HCT116 (cell line): ENCODE measurements around the gene NOTUM. TPM values are rescaled to one million over a fixed set of nuclear protein-coding genes. Genes with fewer than 3 reads are reported as not detected.
A peak's percentile ranks its signal among the peaks of the same experiment; 100 is the strongest.

Experiments
- ATAC-seq: fragments of 200-7000 bp; cut with Tn5 transposase; 2 replicates; pipeline ENCODE4 v1.9.1; 2020; ENCODE audit warnings: mild to moderate bottlenecking, moderate library complexity
- BruUV-seq: library from RNA; stranded (reverse); fragments of 400-500 nt; replicated peaks from 2 replicates; lab custom pipeline; 2021; lab: Mats Ljungman, UMichigan
- CTCF ChIA-PET: fragments of 300-600 bp; sonication (Branson Sonifier 250); formaldehyde crosslinking; loops from one replicate; lab custom pipeline; 2021; ENCODE audit warnings: antibody characterized with exemption; lab: Charles Lee
- POLR2A ChIA-PET: fragments of 300-600, 350-600 bp; sonication (Branson Sonifier 250); formaldehyde crosslinking; loops from one replicate; lab custom pipeline; 2021; ENCODE audit warnings: antibody characterized with exemption; lab: Charles Lee
- RAD21 ChIA-PET, 2 experiments: fragments of 300-600 bp; sonication (Branson Sonifier 250); formaldehyde crosslinking; loops; one replicate each; lab custom pipeline; 2023; ENCODE audit warnings: low total read pairs in 2 of 2; ENCODE audit not compliant: uncharacterized antibody in 2 of 2, unreplicated experiment in 2 of 2, low non-redundant PET in 1 of 2; lab: Charles Lee
- DNase-seq: peaks from one replicate; pipeline ENCODE4 v3.0.0-alpha.2; 2010; ENCODE audit warnings: low read depth, low spot score
- H2AFZ ChIP-seq: fragments of 200-600 bp; shearing (Covaris generic), sonication (generic); 2 replicates; pipeline ENCODE4 v1.6.1; 2017; ENCODE audit warnings: low read depth, mixed run types, mixed read lengths, antibody characterized with exemption, low read length; ENCODE audit not compliant: poor library complexity, severe bottlenecking
- H3K27ac ChIP-seq: 2 replicates; pipeline ENCODE4 v1.5.1; 2012; ENCODE audit warnings: low read depth, low read length
- H3K27me3 ChIP-seq: fragments of 200-600 bp; sonication (generic); 2 replicates; pipeline ENCODE4 v1.6.1; 2016; ENCODE audit warnings: mixed run types, low read length, mixed read lengths; ENCODE audit not compliant: insufficient read depth
- H3K36me3 ChIP-seq, 2 experiments: fragments of 200-500 bp in 1 of 2; fragments of 200-600 bp in 1 of 2; sonication (Bioruptor generic) in 1 of 2; sonication (generic) in 1 of 2; 2 replicates each; pipeline versions ENCODE4 v1.5.1 to v1.6.1; 2014 to 2016; ENCODE audit warnings: low read length in 2 of 2, inconsistent platforms in 1 of 2, mixed read lengths in 1 of 2, mixed run types in 1 of 2; ENCODE audit not compliant: insufficient read depth in 2 of 2, control insufficient read depth in 1 of 2
- H3K4me1 ChIP-seq, 2 experiments: fragments of 200-600 bp in 1 of 2; sonication (generic) in 1 of 2; 2 replicates each; pipeline versions ENCODE4 v1.5.1 to v1.6.1; 2012 to 2017; ENCODE audit warnings: low read length in 2 of 2, inconsistent platforms in 1 of 2, mild to moderate bottlenecking in 1 of 2, mixed read lengths in 1 of 2, mixed run types in 1 of 2, moderate library complexity in 1 of 2; ENCODE audit not compliant: insufficient read depth in 2 of 2, control insufficient read depth in 1 of 2
- H3K4me2 ChIP-seq: fragments of 200-600 bp; sonication (generic); 2 replicates; pipeline ENCODE4 v1.6.1; 2017; ENCODE audit warnings: mixed run types, low read length, mixed read lengths
- H3K4me3 ChIP-seq, 2 experiments: fragments of 200-600 bp in 1 of 2; sonication (generic) in 1 of 2; replicated peaks in 1 of 2; 2 replicates each; pipeline ENCODE4 v1.5.1; 2011 to 2016; ENCODE audit warnings: low read length in 2 of 2, control low read depth in 1 of 2, low read depth in 1 of 2, mild to moderate bottlenecking in 1 of 2, mixed read lengths in 1 of 2, mixed run types in 1 of 2
- H3K79me2 ChIP-seq: fragments of 200-600 bp; sonication (generic); 2 replicates; pipeline ENCODE4 v1.6.1; 2017; ENCODE audit warnings: mild to moderate bottlenecking, mixed run types, low read length, moderate library complexity, mixed read lengths; ENCODE audit not compliant: insufficient read depth
- H3K9ac ChIP-seq: fragments of 200-600 bp; sonication (generic); 2 replicates; pipeline ENCODE4 v1.6.1; 2016; ENCODE audit warnings: low read length, mixed read lengths
- H3K9me2 ChIP-seq: fragments of 200-600 bp; sonication (generic), shearing (Covaris generic); 2 replicates; pipeline ENCODE4 v1.6.1; 2017; ENCODE audit warnings: mixed run types, mild to moderate bottlenecking, moderate library complexity; ENCODE audit not compliant: insufficient read depth
- H3K9me3 ChIP-seq, 2 experiments: fragments of 200-500 bp in 1 of 2; fragments of 200-600 bp in 1 of 2; sonication (Bioruptor generic) in 1 of 2; sonication (generic) in 1 of 2; 2 replicates each; pipeline ENCODE4 v1.6.1; 2014 to 2017; ENCODE audit warnings: low read length in 2 of 2, mixed read lengths in 2 of 2, inconsistent platforms in 1 of 2, low read depth in 1 of 2, mild to moderate bottlenecking in 1 of 2, mixed run types in 1 of 2, moderate library complexity in 1 of 2; ENCODE audit not compliant: control insufficient read depth in 1 of 2, insufficient read depth in 1 of 2
- H4K20me1 ChIP-seq: fragments of 200-600 bp; sonication (generic), shearing (Covaris generic); 2 replicates; pipeline ENCODE4 v1.6.1; 2017; ENCODE audit warnings: mixed run types, mild to moderate bottlenecking, moderate library complexity; ENCODE audit not compliant: insufficient read depth
- ATF3 ChIP-seq: IDR thresholded peaks from 2 replicates; pipeline ENCODE4 v1.6.1; 2012
- CTCF ChIP-seq, 3 experiments: fragments of 200-600 bp in 1 of 3; sonication (generic) in 1 of 3; IDR thresholded peaks in 2 of 3; conservative IDR thresholded peaks in 1 of 3; 2 replicates each; pipeline ENCODE4 v1.5.1; 2012 to 2017; ENCODE audit warnings: low read depth in 2 of 3, low read length in 2 of 3, antibody characterized with exemption in 1 of 3, borderline replicate concordance in 1 of 3, control low read depth in 1 of 3, mild to moderate bottlenecking in 1 of 3, mixed read lengths in 1 of 3, mixed run types in 1 of 3, moderate library complexity in 1 of 3; ENCODE audit not compliant: insufficient read depth in 1 of 3
- EGR1 ChIP-seq: IDR thresholded peaks from 2 replicates; pipeline ENCODE4 v1.6.1; 2012; ENCODE audit warnings: low read depth
- EZH2 ChIP-seq: fragments of 200-600 bp; sonication (generic); IDR thresholded peaks from 2 replicates; pipeline ENCODE4 v1.6.1; 2017; ENCODE audit warnings: antibody characterized with exemption, mixed run types
- EZH2phosphoT487 ChIP-seq: fragments of 200-600 bp; IDR thresholded peaks from 2 replicates; pipeline ENCODE4 v1.6.1; 2018; ENCODE audit warnings: antibody characterized with exemption, borderline replicate concordance
- FOSL1 ChIP-seq: IDR thresholded peaks from 2 replicates; pipeline ENCODE4 v1.6.1; 2012; ENCODE audit warnings: low read depth
- JUND ChIP-seq: IDR thresholded peaks from 2 replicates; pipeline ENCODE4 v1.6.1; 2012
- MAX ChIP-seq: IDR thresholded peaks from 2 replicates; pipeline ENCODE4 v1.6.1; 2012
- POLR2AphosphoS5 ChIP-seq: IDR thresholded peaks from 2 replicates; pipeline ENCODE4 v1.6.1; 2011; ENCODE audit warnings: mild to moderate bottlenecking, low read depth, low read length, moderate library complexity
- RAD21 ChIP-seq: IDR thresholded peaks from 2 replicates; pipeline ENCODE4 v1.6.1; 2012; ENCODE audit warnings: low read depth, mild to moderate bottlenecking
- SRF ChIP-seq: IDR thresholded peaks from 2 replicates; pipeline ENCODE4 v1.6.1; 2012; ENCODE audit warnings: low read depth
- ZNF274 ChIP-seq: fragments of 200-500 bp; sonication (Bioruptor generic); IDR thresholded peaks from 2 replicates; pipeline ENCODE4 v1.6.1; 2014; ENCODE audit warnings: mild to moderate bottlenecking, low read depth, low read length, inconsistent platforms
- intact Hi-C: fragments of 100-400 bp; cut with micrococcal nuclease; formaldehyde crosslinking; loops from 2 replicates; pipeline ENCODE4 v1.10.0; 2022
- total RNA-seq: library from RNA; stranded (reverse); gene quantifications from one replicate; pipeline ENCODE4 v1.2.1, GENCODE V29; 2021; ENCODE audit not compliant: unreplicated experiment

The NOTUM gene
- total RNA-seq, 1 experiment from 2014 or later, result 12.5 TPM

- BruUV-seq, result no TSS peak
- no peaks in the 10 kb centered on the region for H3K27me3 ChIP-seq
- ChIA-PET POLR2A (no interaction called here), RAD21 (no interaction called here)
- H3K36me3 ChIP-seq, result no peaks in the 10 kb centered on the region; a peak in 1 of 4 replicates
- no peaks in the 10 kb centered on the region for H3K79me2 ChIP-seq
- no peak overlapping the region for H3K4me3 ChIP-seq
- H3K9me3 ChIP-seq, result no peaks in the 10 kb centered on the region
- H3K4me2 ChIP-seq, result peak overlapping the region; percentile 69
- ATAC-seq (no peak), DNase-seq (no peak)
- H3K9me2 ChIP-seq, result no peaks in the 10 kb centered on the region
- no peaks in the 10 kb centered on the region for H4K20me1 ChIP-seq
- no peak for TF ChIP-seq FOSL1
- TF ChIP-seq, all 23 proteins: peak for 0
- peak overlapping the region; percentile 66 for H3K9ac ChIP-seq
- CTCF ChIA-PET, result interaction anchor here (1.2 to 3.3 kb wide), 3 partner anchors 16 to 45 kb away, joined by 3 to 23 read pairs (median 3); partner anchors contain the start of gene DCXR
- peaks cover 44 to 58% of the 10 kb centered on the region in 2 experiments for H3K4me1 ChIP-seq
- H2AFZ ChIP-seq, result no peak overlapping the region
- H3K27ac ChIP-seq, result peak overlapping the region; percentile 86
- intact Hi-C loops, result no loop called here
These were observed 43.8 kb upstream of the NOTUM start for GRCh38 chr17:82004517-82005455.

- no TSS peak for BruUV-seq
- Histone ChIP-seq H2AFZ (no peak overlapping the region), H3K4me1 (peaks cover 44 to 60% of the 10 kb centered on the region in 2 experiments), H4K20me1 (no peaks in the 10 kb centered on the region), H3K4me3 (peak overlapping the region in 1 of 2 experiments; percentile 27; a peak in 2 of 4 replicates), H3K9me3 (no peaks in the 10 kb centered on the region), H3K9me2 (no peaks in the 10 kb centered on the region), H3K36me3 (no peaks in the 10 kb centered on the region; a peak in 1 of 4 replicates), H3K9ac (peak overlapping the region; percentile 66), H3K27ac (peak overlapping the region; percentile 86), H3K79me2 (no peaks in the 10 kb centered on the region), H3K27me3 (no peaks in the 10 kb centered on the region), H3K4me2 (peak overlapping the region; percentile 69)
- ChIA-PET RAD21 (interaction anchor here (0.5 to 1.0 kb wide), 3 partner anchors 18 to 33 kb away, joined by 3 read pairs; no protein-coding TSS in a partner anchor), CTCF (interaction anchor here (0.6 to 3.3 kb wide), 6 partner anchors 17 to 112 kb away, joined by 3 to 23 read pairs (median 3); partner anchors contain the start of genes CENPX, DCXR and LRRC45), POLR2A (interaction anchor here (1.0 to 1.2 kb wide), 2 partner anchors 16 to 19 kb away, joined by 3 to 4 read pairs; partner anchors contain the start of genes CENPX and LRRC45)
- intact Hi-C loops, result loop anchor here (2.0 kb wide), 2 partner anchors 17 to 27 kb away; partner anchors contain the start of gene ASPSCR1
- DNase-seq (peak; percentile 84), ATAC-seq (peak; percentile 86)
- TF ChIP-seq EZH2 (no peak), EGR1 (peak; percentile 99), RAD21 (no peak), JUND (no peak; the same call in 1 of the 2 replicates), EZH2phosphoT487 (no peak), ATF3 (no peak), FOSL1 (no peak; the same call in 1 of the 2 replicates), POLR2AphosphoS5 (0 out of 2 replicates have a peak, but pooled peaks have one; percentile 44), MAX (peak; percentile 100), CTCF (IDR thresholded peaks at IDR 0.05 in 2 of 3, conservative IDR thresholded peaks at IDR 0.05 in 1 of 3; ENCODE audit: borderline replicate concordance in 1 of 3, insufficient read depth in 1 of 3, low read depth in 2 of 3, low read length in 2 of 3) (peak in 2 of 3 experiments; percentile 18 to 20; a peak in 1 of 6 replicates), ZNF274 (no peak), SRF (no peak)
These were observed 42.7 kb upstream of the NOTUM start for GRCh38 chr17:82003411-82004381.
